GM21825 (cell line): ENCODE results near the gene AGBL1.
"Not testable (repeated sequence)": the region's sequence is repeated elsewhere in the genome, so short reads cannot be mapped to it uniquely, and the experiment has no call there.

Source experiments
- ATAC-seq: cut with Tn5 transposase; IDR thresholded peaks from one replicate; pipeline ENCODE4 v1.9.1; 2021; ENCODE audit warnings: mild to moderate bottlenecking, moderate library complexity; ENCODE audit not compliant: unreplicated experiment

The AGBL1 gene

GRCh38 chr15:86491118-86491517 is 411.4 kb downstream of the AGBL1 start:
- no peak for ATAC-seq

DNA sequence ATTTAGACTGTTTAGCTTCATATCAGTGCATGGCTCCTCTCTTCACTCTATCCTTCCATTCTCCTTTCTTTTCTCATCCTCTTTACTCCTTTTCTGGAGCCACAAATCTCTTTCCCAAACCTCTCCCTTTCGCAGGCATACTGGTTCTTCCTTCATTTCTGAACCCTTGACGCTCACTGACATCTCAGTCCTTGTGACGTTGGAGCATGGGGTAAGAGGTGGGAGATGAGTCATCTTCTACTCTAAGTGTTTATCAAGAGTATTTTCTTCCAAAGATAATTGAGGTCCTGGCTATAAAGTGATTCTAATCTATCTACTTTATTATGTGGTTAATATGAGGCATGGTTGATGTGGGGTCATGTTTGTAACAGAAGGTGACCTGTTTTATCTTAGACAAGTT is 414.2 kb downstream of the AGBL1 start:
- no peak for ATAC-seq

GRCh38 chr15:86494475-86494874 is 414.8 kb downstream of the AGBL1 start:
- no peak for ATAC-seq

GRCh38 chr15:86502301-86502700 is 422.6 kb downstream of the AGBL1 start:
- no peak for ATAC-seq

- no peak for ATAC-seq
Observed at GRCh38 chr15:86505951-86506350, 426.3 kb downstream of the AGBL1 start.

GRCh38 chr15:86506401-86506800 is 426.7 kb downstream of the AGBL1 start:
- ATAC-seq: no peak

- no peak for ATAC-seq
Observed at GRCh38 chr15:86515625-86516024, 436.0 kb downstream of the AGBL1 start.

DNA sequence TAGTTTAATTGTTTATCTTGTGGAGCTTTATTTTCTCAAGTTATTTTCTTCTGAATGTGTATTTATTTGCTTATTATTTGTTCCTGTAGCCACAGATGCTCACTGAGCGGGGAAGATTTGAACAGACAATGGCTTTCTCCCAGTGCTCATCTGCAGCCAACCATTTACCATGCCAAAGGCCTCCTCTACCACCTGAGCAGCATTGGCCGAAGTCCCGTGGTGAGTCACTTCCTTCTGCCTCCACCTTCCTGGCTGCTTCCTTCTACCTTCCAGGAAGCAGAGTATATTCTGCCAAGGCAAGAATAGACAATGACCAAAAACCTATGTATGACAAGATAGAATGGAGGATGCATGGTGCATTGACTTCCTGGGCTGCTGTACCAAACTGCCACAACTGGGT is 443.1 kb downstream of the AGBL1 start:
- no peak for ATAC-seq

DNA sequence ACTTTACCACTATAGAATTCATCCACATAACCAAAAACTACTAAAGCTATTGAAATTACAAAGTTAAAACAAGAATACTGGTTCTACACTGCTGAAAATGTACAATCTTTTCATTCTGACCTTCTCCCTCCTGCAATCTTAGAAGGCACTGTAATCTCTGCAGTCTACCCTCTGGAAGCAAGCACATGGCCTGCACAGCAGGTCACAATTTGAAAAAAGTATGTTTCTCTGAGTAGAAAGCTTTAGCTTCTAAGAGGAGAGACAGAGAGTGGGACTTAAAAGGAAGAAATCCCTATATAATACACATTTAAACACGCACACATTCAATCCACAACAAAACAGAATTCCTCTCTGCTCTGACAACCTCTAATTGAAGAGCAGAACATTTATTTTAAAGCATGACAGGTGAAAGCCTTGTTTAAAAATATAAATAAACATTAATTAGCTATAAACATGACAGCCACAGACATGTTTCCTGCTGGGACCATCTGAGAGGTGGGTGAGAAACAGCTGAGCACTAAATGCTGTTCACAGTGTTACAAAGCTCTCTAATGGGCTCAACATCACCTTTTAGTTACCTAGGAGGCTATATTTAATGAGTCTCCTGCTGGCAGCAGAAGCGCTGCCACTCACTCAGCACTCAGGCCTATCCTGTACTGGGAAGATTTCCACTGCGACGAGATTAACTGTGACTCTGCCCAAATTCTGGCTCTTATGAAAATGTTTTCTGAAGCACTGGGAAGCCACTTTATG is 447.4 kb downstream of the AGBL1 start:
- ATAC-seq: no peak

DNA sequence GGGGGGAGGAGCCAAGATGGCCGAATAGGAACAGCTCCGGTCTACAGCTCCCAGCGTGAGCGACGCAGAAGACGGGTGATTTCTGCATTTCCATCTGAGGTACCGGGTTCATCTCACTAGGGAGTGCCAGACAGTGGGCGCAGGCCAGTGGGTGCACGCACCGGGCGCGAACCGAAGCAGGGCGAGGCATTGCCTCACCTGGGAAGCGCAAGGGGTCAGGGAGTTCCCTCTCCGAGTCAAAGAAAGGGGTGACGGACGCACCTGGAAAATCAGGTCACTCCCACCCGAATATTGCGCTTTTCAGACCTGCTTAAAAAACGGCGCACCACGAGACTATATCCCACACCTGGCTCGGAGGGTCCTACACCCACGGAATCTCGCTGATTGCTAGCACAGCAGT is 448.4 kb downstream of the AGBL1 start:
- ATAC-seq: not testable (repeated sequence)

GRCh38 chr15:86538141-86538540 is 458.5 kb downstream of the AGBL1 start:
- ATAC-seq: no peak

- ATAC-seq: no peak
Observed at GRCh38 chr15:86540840-86541467, 461.3 kb downstream of the AGBL1 start.

- no peak for ATAC-seq
Observed at GRCh38 chr15:86541540-86541939, 461.9 kb downstream of the AGBL1 start.

GRCh38 chr15:86550075-86550474 is 470.4 kb downstream of the AGBL1 start:
- ATAC-seq: no peak

DNA sequence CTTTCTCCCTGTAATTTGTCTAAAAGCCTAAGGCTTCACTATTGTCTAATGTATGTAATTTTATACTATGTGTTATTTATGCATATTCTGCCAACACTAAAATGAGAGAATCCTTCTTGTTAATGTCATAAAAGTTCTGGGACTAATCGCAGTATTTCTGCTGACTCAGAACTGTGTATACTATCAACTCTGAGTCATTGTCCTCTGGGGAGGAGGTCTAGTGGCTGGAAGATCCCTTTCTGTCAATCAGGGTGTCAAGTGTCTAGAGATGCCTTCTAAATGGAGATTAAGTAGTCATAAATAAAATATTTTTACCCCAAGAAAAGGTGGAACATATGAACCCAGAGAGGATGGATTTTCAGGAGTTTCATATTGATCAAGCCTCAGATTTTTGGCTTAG is 473.4 kb downstream of the AGBL1 start:
- no peak for ATAC-seq

DNA sequence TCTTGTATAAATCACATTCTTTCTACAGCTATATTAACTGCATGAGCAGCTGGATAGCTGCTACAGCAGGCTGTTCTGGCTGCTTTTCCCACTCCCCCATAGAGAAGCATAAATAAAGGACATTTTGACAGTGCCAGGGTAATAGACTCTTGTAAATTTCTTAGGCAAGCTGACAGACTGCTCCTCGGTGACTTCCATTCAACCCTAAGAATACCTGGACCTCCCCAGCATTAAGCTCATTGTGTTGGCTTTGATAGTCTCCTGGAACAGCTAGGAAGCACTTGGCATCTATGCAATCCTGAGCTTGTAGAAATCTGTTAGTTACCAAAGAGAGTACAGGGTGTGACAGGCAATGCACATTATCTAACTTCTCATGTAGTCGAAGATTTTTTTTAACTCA is 475.4 kb downstream of the AGBL1 start:
- ATAC-seq: no peak

DNA sequence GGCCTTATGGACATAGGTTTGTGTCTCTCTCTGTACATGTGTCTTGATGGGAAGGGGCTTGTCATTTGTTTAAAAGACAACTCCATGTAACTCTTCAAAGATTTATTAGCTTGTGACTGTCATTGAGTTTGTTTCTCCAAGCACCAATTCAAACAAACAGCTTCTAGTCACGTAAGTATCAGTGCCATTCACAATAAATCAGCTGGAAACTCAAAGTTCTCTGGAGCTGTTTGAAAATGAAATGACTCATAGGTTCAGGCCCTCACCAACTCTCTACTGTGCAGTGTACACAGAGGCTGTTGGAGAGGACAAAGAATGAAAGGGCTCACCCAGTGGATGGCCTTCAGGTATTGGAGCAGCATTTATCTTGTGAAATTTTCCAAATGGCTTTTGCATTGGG is 476.3 kb downstream of the AGBL1 start:
- no peak for ATAC-seq

DNA sequence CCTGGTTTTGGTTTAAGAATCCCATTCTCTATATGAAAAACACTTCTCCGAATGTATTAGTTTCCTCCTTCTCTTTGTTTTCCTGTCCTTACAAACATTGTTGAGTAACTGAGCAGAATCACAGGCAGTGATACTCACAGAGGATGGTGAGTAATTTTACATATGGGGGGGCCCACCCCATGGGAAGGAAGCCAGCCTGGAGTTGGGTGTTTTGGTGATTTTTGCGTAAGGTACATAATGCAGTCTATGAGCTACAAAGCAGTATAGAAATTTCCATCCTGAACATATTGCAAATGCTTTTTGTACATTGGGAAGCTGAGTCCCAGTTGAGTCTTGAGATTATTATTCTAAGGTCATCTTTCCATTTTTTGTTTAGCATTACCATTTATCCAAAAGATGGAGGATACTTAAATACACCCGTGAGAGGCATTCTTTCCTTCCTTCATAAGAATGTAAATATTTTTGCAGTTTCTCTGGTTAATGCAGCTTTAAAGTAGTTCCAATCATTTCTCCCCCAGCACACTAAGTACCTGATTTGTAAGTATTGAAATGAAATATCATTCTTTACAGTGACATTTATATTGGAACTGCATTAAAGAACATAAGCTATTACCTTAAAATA is 476.8 kb downstream of the AGBL1 start:
- ATAC-seq: no peak

GRCh38 chr15:86557018-86557550 is 477.4 kb downstream of the AGBL1 start:
- ATAC-seq: no peak

DNA sequence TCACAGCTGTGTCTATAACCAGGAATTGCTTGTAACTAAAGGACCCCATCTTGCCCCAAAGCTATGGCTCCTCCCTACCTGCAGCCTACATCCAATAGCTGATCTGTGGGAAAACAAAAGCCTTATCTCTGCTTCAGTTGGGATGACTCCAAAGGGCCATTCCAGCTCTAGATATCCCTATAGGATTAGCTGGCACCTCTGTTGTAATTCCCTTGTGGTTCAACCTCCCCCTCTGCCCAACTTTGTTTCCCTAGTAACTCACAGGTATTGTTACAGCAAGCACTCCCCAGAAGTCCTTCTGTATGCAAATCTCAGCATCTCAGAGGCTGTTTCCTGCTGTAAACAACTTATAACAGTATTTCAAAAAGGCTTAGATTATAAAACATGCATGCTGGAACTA is 478.6 kb downstream of the AGBL1 start:
- no peak for ATAC-seq

DNA sequence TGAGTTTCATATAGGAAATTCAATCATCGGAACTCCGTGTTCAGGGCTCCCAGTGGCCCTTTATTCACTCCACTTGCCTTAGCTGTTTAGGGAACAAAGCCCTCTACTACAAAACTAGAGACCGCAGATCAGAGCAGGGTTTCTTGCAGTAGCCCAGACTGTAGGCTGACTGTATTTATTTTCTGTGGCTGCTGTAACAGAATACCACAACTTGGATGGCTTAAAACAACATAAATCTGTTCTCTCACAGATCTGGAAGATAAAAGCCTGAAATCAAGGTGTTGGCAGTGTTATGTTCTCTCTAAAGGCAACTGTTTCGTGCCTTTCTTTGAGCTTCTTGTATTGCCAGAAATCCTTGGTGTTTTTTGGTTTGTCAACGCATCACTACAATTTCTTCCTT is 479.0 kb downstream of the AGBL1 start:
- ATAC-seq: no peak

DNA sequence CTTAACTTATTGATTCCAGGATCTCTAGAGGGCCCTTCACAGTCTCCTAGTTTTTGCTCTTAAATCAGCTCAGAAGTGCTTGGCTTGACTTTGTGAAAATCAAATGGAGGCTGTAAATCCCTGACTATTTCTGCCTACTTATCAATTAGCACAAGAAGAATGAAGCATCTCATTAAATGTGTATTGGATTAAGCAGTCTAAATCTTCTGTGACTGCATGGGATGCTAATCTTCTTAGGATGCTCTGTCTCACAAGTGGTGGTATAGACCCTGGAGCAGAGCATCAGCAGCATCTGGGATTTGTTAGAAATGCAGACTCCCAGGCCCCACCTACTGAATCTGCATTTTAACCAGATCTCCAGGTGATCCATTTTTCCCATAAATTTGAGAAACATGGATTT is 488.7 kb downstream of the AGBL1 start:
- no peak for ATAC-seq
